MCF 10A (cell line): ENCODE data around the gene TTLL13. TPM values are rescaled to one million over a fixed set of nuclear protein-coding genes. Genes with fewer than 3 reads are reported as not detected.
A peak's percentile ranks its signal among the peaks of the same experiment; 100 is the strongest.

Source experiments
- BruUV-seq: library from RNA; stranded (reverse); fragments of 400-500 nt; replicated peaks from 2 replicates; lab custom pipeline; 2021; lab: Mats Ljungman, UMichigan
- CTCF ChIA-PET: fragments of 300-600 bp; sonication (Branson Sonifier 250); formaldehyde crosslinking; extraction: SDS; loops from one replicate; lab custom pipeline; 2021; ENCODE audit warnings: antibody characterized with exemption, inconsistent platforms; lab: Yijun Ruan, JAX
- POLR2A ChIA-PET: fragments of 300-600, 350-650 bp; sonication (Branson Sonifier 250); formaldehyde crosslinking; extraction: SDS; loops from one replicate; lab custom pipeline; 2020; ENCODE audit warnings: antibody characterized with exemption, inconsistent platforms; lab: Yijun Ruan, JAX
- DNase-seq: peaks from one replicate; pipeline ENCODE4 v3.0.0-alpha.2; 2018; ENCODE audit not compliant: unreplicated experiment
- H3K27ac Mint-ChIP-seq: one replicate; pipeline ENCODE4 v1.8.0; 2022; ENCODE audit warnings: mild to moderate bottlenecking, low read depth, mixed read lengths; ENCODE audit not compliant: unreplicated experiment
- H3K27me3 Mint-ChIP-seq: one replicate; pipeline ENCODE4 v1.8.0; 2022; ENCODE audit warnings: mixed read lengths; ENCODE audit not compliant: insufficient read depth, unreplicated experiment
- H3K36me3 Mint-ChIP-seq: one replicate; pipeline ENCODE4 v1.8.0; 2022; ENCODE audit warnings: mild to moderate bottlenecking, moderate library complexity, mixed read lengths; ENCODE audit not compliant: insufficient read depth, unreplicated experiment
- H3K4me1 Mint-ChIP-seq: one replicate; pipeline ENCODE4 v1.8.0; 2022; ENCODE audit warnings: mixed read lengths; ENCODE audit not compliant: insufficient read depth, unreplicated experiment
- H3K4me3 Mint-ChIP-seq: one replicate; pipeline ENCODE4 v1.8.0; 2022; ENCODE audit warnings: mild to moderate bottlenecking, moderate library complexity, mixed read lengths; ENCODE audit not compliant: unreplicated experiment
- H3K9me3 Mint-ChIP-seq: one replicate; pipeline ENCODE4 v1.8.0; 2022; ENCODE audit warnings: mixed read lengths; ENCODE audit not compliant: unreplicated experiment
- intact Hi-C: fragments of 100-400 bp; cut with micrococcal nuclease; formaldehyde crosslinking; loops from 2 replicates; pipeline ENCODE4 v1.14.1; 2022
- total RNA-seq: library from RNA; stranded (reverse); gene quantifications from 2 replicates; pipeline ENCODE4 v1.2.3, GENCODE V29; 2022
- TF ChIP-seq, protein P1 (sequence below): fragments of 200-600 bp; IDR thresholded peaks from one replicate; pipeline ENCODE4 v1.8.0; 2022; ENCODE audit warnings: antibody characterized with exemption, mild to moderate bottlenecking; ENCODE audit not compliant: unreplicated experiment

TTLL13 gene
- total RNA-seq, 1 experiment from 2014 or later = not detected

DNA sequence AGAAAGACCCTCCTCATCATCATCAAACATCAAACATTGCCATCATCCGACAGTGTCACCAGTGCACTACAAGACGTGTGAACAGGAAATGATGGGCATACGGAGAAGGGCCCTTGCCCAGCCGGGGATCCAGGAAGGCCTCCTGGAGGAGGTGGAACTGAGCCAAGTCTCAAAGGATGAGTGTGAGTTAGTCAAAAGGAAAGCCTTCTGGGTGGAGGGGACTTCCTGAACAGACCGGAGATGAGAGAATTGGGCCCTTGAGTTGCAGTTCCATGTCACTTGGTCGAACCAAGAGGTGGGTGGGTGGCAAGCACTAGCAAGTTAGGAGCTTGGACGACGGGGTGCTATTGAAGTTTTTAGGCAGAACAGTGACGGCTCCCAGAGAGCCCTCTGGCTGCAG, 39.8 kb upstream of the TTLL13 start:
- TF ChIP-seq, protein P1, sequence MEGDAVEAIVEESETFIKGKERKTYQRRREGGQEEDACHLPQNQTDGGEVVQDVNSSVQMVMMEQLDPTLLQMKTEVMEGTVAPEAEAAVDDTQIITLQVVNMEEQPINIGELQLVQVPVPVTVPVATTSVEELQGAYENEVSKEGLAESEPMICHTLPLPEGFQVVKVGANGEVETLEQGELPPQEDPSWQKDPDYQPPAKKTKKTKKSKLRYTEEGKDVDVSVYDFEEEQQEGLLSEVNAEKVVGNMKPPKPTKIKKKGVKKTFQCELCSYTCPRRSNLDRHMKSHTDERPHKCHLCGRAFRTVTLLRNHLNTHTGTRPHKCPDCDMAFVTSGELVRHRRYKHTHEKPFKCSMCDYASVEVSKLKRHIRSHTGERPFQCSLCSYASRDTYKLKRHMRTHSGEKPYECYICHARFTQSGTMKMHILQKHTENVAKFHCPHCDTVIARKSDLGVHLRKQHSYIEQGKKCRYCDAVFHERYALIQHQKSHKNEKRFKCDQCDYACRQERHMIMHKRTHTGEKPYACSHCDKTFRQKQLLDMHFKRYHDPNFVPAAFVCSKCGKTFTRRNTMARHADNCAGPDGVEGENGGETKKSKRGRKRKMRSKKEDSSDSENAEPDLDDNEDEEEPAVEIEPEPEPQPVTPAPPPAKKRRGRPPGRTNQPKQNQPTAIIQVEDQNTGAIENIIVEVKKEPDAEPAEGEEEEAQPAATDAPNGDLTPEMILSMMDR = no peak
- POLR2A ChIA-PET = interaction anchor here (0.9 to 7.0 kb wide), 3 partner anchors 10 to 19 kb away, joined by 3 to 99 read pairs (median 4); no protein-coding TSS in a partner anchor
- no peaks in the 10 kb centered on the region for H3K9me3 Mint-ChIP-seq
- BruUV-seq = no TSS peak
- H3K27me3 Mint-ChIP-seq = no peaks in the 10 kb centered on the region
- intact Hi-C loops = no loop called here
- peak; percentile 47 for DNase-seq
- no peak overlapping the region for H3K4me3 Mint-ChIP-seq
- H3K4me1 Mint-ChIP-seq = peaks cover 51% of the 10 kb centered on the region
- peak overlapping the region; percentile 91 for H3K27ac Mint-ChIP-seq
- CTCF ChIA-PET = interaction anchor here (0.6 to 1.3 kb wide), 2 partner anchors 23 to 456 kb away, joined by 3 to 4 read pairs; no protein-coding TSS in a partner anchor
- H3K36me3 Mint-ChIP-seq = peaks cover 50% of the 10 kb centered on the region

DNA sequence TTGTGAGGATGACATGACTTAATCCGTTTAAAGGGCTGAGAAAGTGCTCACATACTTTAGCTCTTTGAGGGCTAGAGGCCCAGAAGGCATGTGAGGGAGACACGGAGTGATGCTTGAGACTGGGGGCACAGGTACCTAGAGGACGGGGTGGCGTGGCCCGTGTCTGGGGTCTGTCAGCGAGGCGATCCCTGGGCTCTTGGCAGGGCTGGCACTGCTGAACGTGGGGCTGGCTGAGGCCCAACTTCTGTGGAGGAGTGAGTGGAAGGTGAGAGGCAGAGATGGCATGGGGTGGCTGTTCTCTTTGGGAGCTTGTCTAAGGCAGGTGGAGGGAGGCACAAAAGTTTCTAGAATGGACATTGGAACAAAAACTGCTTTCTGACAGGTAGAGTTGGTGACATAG, 38.8 kb upstream of the TTLL13 start:
- Mint-ChIP-seq H3K4me3 (peak overlapping the region; percentile 1), H3K27ac (peak overlapping the region; percentile 91), H3K9me3 (no peaks in the 10 kb centered on the region), H3K4me1 (peaks cover 50% of the 10 kb centered on the region), H3K27me3 (no peaks in the 10 kb centered on the region), H3K36me3 (peaks cover 47% of the 10 kb centered on the region)
- CTCF ChIA-PET = no interaction called here
- intact Hi-C loops = no loop called here
- TF ChIP-seq, protein P1 = no peak
- POLR2A ChIA-PET = interaction anchor here (0.8 to 7.0 kb wide), 4 partner anchors 9 to 25 kb away, joined by 3 to 99 read pairs (median 43); partner anchors contain the start of gene SEMA4B
- BruUV-seq = no TSS peak
- no peak for DNase-seq

DNA sequence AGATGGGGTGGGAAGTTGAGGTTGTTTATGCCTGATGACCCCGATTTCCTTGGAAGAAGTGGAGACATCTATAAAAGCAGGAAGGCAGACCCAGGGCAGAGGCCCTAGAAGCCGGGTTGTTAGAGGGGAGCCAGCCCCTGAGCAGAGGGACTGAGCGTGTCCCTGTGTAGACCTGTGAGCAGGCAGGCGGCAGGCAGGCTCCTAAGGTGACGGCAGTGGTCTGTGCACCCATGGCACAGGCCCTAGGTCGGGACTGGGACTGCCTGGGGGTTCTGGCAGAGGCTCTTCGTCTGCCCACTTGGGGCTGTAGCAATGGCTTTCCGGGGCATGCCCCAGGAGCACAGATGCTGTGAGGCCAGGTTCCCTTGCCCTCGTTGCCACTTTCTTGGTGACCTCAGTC, 38.3 kb upstream of the TTLL13 start:
- intact Hi-C loops = no loop called here
- Mint-ChIP-seq H3K4me1 (peaks cover 46% of the 10 kb centered on the region), H3K36me3 (peaks cover 42% of the 10 kb centered on the region), H3K9me3 (no peaks in the 10 kb centered on the region), H3K27ac (peak overlapping the region; percentile 91), H3K27me3 (no peaks in the 10 kb centered on the region), H3K4me3 (peak overlapping the region; percentile 1)
- peak; percentile 35 for DNase-seq
- TF ChIP-seq, protein P1 = no peak
- POLR2A ChIA-PET = interaction anchor here (0.8 to 7.0 kb wide), 5 partner anchors 10 to 45 kb away, joined by 5 to 99 read pairs (median 66); partner anchors contain the start of genes CIB1, GDPGP1 and SEMA4B
- CTCF ChIA-PET = interaction anchor here (2.7 kb wide), 1 partner anchor 44 kb away, joined by 13 read pairs; no protein-coding TSS in a partner anchor
- BruUV-seq = no TSS peak

DNA sequence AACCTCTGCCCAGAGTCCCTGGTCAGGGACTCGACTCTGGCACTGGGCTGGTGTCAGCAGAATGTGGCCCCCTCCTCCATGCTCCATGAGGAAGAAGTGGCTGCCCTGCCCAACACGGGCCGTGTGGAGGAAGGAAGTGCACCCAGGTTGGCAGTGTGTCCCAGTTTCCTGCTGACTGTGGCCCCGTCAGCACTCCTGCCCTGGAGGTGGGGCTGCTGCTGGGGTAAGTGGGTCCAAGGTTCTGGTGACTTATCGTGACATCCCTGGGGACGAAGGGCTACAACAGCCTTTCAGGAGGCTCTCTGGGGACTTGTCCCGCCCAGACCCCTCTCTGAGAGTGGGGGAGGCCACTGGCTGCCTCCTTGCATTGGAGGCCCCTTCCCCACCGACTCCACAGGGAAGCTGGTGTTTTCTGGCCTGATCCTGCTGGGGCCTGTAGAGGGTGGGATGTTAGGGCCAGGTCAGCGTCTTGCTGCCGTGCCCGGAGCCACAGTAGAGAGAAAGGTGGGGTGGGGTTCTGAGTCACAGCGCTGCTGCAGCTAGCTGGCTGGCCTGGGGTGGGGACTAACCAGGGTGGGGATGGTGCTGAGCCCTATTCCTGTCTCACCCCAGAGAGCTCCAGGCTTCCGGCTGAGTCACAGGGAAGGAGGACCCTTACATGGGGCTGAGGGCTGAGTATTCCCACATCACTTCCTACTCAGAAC, 37.8 kb upstream of the TTLL13 start:
- H3K27me3 Mint-ChIP-seq = no peaks in the 10 kb centered on the region
- intact Hi-C loops = loop anchor here (2.0 kb wide), 1 partner anchor 27 kb away; no protein-coding TSS in a partner anchor
- DNase-seq = peak; percentile 93
- H3K4me3 Mint-ChIP-seq = peak overlapping the region; percentile 61
- peaks cover 39% of the 10 kb centered on the region for H3K36me3 Mint-ChIP-seq
- H3K4me1 Mint-ChIP-seq = peaks cover 43% of the 10 kb centered on the region
- TF ChIP-seq, protein P1 = no peak
- CTCF ChIA-PET = interaction anchor here (0.7 to 5.6 kb wide), 4 partner anchors 20 to 729 kb away, joined by 4 to 40 read pairs (median 16); partner anchors contain the start of genes CIB1 and GDPGP1
- no TSS peak for BruUV-seq
- H3K27ac Mint-ChIP-seq = peak overlapping the region; percentile 91
- no peaks in the 10 kb centered on the region for H3K9me3 Mint-ChIP-seq
- POLR2A ChIA-PET = interaction anchor here (0.7 to 7.0 kb wide), 12 partner anchors 9 to 1122 kb away, joined by 3 to 99 read pairs (median 4); partner anchors contain the start of genes CIB1, GDPGP1, NGRN and SEMA4B
